Stimulated activated CD8-positive, alpha-beta memory T cell treated with anti-CD3 and anti-CD28 coated beads, Interleukin-12 subunit alpha, Interleukin-12 subunit beta, amount 100 ng/mL, for 1 hour (primary cell): ENCODE results near the gene CUBN.
"Not testable (repeated sequence)": the region's sequence is repeated elsewhere in the genome, so short reads cannot be mapped to it uniquely, and the experiment has no call there.

ENCODE experiments used
- DNase-seq: peaks from one replicate; pipeline ENCODE4 v3.0.0-alpha.2; 2020; ENCODE audit warnings: low read depth

The CUBN gene

GRCh38 chr10:17038627-17039026 lies 91.0 kb downstream of the CUBN start:
- no peak for DNase-seq

GRCh38 chr10:17037910-17038309 lies 91.7 kb downstream of the CUBN start:
- DNase-seq, result no peak

GRCh38 chr10:17035446-17035845 lies 94.2 kb downstream of the CUBN start:
- no peak for DNase-seq

GRCh38 chr10:17033529-17034260 lies 95.9 kb downstream of the CUBN start:
- no peak for DNase-seq

GRCh38 chr10:17031637-17032635 lies 97.7 kb downstream of the CUBN start:
- no peak for DNase-seq

GRCh38 chr10:17029581-17030271 lies 99.9 kb downstream of the CUBN start:
- DNase-seq, result peak; percentile 66

- no peak for DNase-seq
Observed at GRCh38 chr10:17029239-17029580, 100.4 kb downstream of the CUBN start.

GRCh38 chr10:17028798-17029197 lies 100.8 kb downstream of the CUBN start:
- DNase-seq, result no peak

- DNase-seq, result peak; percentile 55
Observed at GRCh38 chr10:17026686-17027485, 102.7 kb downstream of the CUBN start.

GRCh38 chr10:17025444-17026295 lies 103.9 kb downstream of the CUBN start:
- no peak for DNase-seq

- no peak for DNase-seq
Observed at GRCh38 chr10:17024461-17024860, 105.2 kb downstream of the CUBN start.

GRCh38 chr10:17023386-17024298 lies 106.0 kb downstream of the CUBN start:
- DNase-seq, result peak; percentile 78

- no peak for DNase-seq
Observed at GRCh38 chr10:17022896-17023295, 106.7 kb downstream of the CUBN start.

- no peak for DNase-seq
Observed at GRCh38 chr10:17022466-17022825, 107.2 kb downstream of the CUBN start.

- DNase-seq, result no peak
Observed at GRCh38 chr10:17021656-17022465, 107.8 kb downstream of the CUBN start.

- no peak for DNase-seq
Observed at GRCh38 chr10:17019696-17020095, 109.9 kb downstream of the CUBN start.

GRCh38 chr10:17013131-17013983 lies 116.3 kb downstream of the CUBN start:
- DNase-seq, result not testable (repeated sequence)

- DNase-seq, result not testable (repeated sequence)
Observed at GRCh38 chr10:17012731-17013130, 116.9 kb downstream of the CUBN start.
